OCI-LY1 (cell line): Measurements from ENCODE around the gene FAM114A1.

ENCODE experiments used
- EZH2 ChIP-seq: fragments of 200-600 bp; sonication (generic), shearing (Covaris generic); IDR thresholded peaks from 2 replicates; pipeline ENCODE4 v1.8.0; 2017; ENCODE audit warnings: borderline replicate concordance, mixed run types, mild to moderate bottlenecking, antibody characterized with exemption, low read length, moderate library complexity, mixed read lengths
- TF ChIP-seq, protein P1 (sequence below): fragments of 200-600 bp; sonication (generic), shearing (Covaris generic); IDR thresholded peaks from 2 replicates; pipeline ENCODE4 v1.5.1; 2017; ENCODE audit warnings: mild to moderate bottlenecking, antibody characterized with exemption, low read length, moderate library complexity, mixed read lengths

DNA sequence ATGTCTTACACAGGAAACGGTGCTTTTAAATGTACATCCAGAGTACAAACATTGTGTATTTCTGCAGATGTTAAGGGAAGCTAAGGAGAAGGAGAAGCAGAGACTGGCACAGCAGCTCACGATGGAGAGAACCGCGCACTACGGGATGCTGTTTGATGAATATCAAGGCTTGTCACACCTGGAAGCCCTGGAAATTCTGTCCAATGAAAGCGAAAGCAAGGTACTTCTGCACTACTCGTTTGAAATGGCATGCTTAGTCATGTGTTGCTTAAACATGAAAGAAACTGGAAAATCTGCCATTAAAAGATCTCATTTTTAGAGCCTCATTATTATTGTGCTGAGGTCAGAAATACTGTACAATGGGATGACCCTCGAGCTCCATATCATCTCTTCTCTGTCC is 47.2 kb downstream of the FAM114A1 start:
- TF ChIP-seq, protein P1, sequence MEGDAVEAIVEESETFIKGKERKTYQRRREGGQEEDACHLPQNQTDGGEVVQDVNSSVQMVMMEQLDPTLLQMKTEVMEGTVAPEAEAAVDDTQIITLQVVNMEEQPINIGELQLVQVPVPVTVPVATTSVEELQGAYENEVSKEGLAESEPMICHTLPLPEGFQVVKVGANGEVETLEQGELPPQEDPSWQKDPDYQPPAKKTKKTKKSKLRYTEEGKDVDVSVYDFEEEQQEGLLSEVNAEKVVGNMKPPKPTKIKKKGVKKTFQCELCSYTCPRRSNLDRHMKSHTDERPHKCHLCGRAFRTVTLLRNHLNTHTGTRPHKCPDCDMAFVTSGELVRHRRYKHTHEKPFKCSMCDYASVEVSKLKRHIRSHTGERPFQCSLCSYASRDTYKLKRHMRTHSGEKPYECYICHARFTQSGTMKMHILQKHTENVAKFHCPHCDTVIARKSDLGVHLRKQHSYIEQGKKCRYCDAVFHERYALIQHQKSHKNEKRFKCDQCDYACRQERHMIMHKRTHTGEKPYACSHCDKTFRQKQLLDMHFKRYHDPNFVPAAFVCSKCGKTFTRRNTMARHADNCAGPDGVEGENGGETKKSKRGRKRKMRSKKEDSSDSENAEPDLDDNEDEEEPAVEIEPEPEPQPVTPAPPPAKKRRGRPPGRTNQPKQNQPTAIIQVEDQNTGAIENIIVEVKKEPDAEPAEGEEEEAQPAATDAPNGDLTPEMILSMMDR = no peak
- no peak for TF ChIP-seq EZH2
